Activated CD4-positive, alpha-beta T cell treated with anti-CD3 and anti-CD28 coated beads, Interleukin-2, Interleukin-6, amounts not matched to agents 100 ng/mL and 50 ng/mL, durations not matched to agents 16 hours and 8 hours (primary cell): ENCODE measurements around the gene SLC37A2.
"Not testable (repeated sequence)": the region's sequence is repeated elsewhere in the genome, so short reads cannot be mapped to it uniquely, and the experiment has no call there.

ENCODE experiments used
- DNase-seq: peaks from one replicate; pipeline ENCODE4 v3.0.0-alpha.2; 2020

The SLC37A2 gene

GRCh38 chr11:125062931-125063428, at the start of gene SLC37A2:
Gene SLC37A2, plus strand, starts transcription at chr11:125063305. Its CDS starts 63 bp downstream, at chr11:125063368.
- peak; percentile 74 for DNase-seq

- no peak for DNase-seq
These were observed 46.7 kb upstream of the SLC37A2 start for GRCh38 chr11:125016413-125016812.

GRCh38 chr11:125020342-125020741, 42.8 kb upstream of the SLC37A2 start:
- no peak for DNase-seq

- no peak for DNase-seq
These were observed 40.6 kb upstream of the SLC37A2 start for GRCh38 chr11:125022551-125022950.

GRCh38 chr11:125025968-125026367, 37.1 kb upstream of the SLC37A2 start:
- no peak for DNase-seq

- DNase-seq = not testable (repeated sequence)
These were observed 33.7 kb upstream of the SLC37A2 start for GRCh38 chr11:125029431-125029830.

- peak; percentile 56 for DNase-seq
These were observed 26.2 kb upstream of the SLC37A2 start for GRCh38 chr11:125036933-125037332.

- DNase-seq = no peak
These were observed 13.8 kb upstream of the SLC37A2 start for GRCh38 chr11:125049164-125049792.

- DNase-seq = no peak
These were observed 11.1 kb upstream of the SLC37A2 start for GRCh38 chr11:125052047-125052446.

- DNase-seq = no peak
These were observed 9.9 kb upstream of the SLC37A2 start for GRCh38 chr11:125053167-125053566.

- no peak for DNase-seq
These were observed 7.9 kb upstream of the SLC37A2 start for GRCh38 chr11:125055107-125055715.

GRCh38 chr11:125056111-125056510, 7.0 kb upstream of the SLC37A2 start:
- DNase-seq = not testable (repeated sequence)

- DNase-seq = no peak
These were observed 6.0 kb upstream of the SLC37A2 start for GRCh38 chr11:125056931-125057692.

GRCh38 chr11:125057693-125058016, 5.5 kb upstream of the SLC37A2 start:
- no peak for DNase-seq

- DNase-seq = no peak
These were observed 1.8 kb upstream of the SLC37A2 start for GRCh38 chr11:125061281-125061680.

GRCh38 chr11:125062218-125062930, 731 bp upstream of the SLC37A2 start:
- DNase-seq = no peak

- no peak for DNase-seq
These were observed 431 bp downstream of the SLC37A2 start for GRCh38 chr11:125063429-125064043.

GRCh38 chr11:125064070-125064469, 965 bp downstream of the SLC37A2 start:
- DNase-seq = no peak

GRCh38 chr11:125068368-125068767, 5.3 kb downstream of the SLC37A2 start:
- DNase-seq = no peak

- no peak for DNase-seq
These were observed 5.9 kb downstream of the SLC37A2 start for GRCh38 chr11:125069008-125069407.

GRCh38 chr11:125069796-125070195, 6.7 kb downstream of the SLC37A2 start:
- no peak for DNase-seq

- peak; percentile 38 for DNase-seq
These were observed 7.7 kb downstream of the SLC37A2 start for GRCh38 chr11:125070699-125071254.

- no peak for DNase-seq
These were observed 8.3 kb downstream of the SLC37A2 start for GRCh38 chr11:125071435-125071834.
